OCI-LY7 (cell line): ENCODE data around the gene MYT1. TPM values are rescaled to one million over a fixed set of nuclear protein-coding genes. Genes with fewer than 3 reads are reported as not detected.

Source experiments
- BruUV-seq: library from RNA; stranded (reverse); fragments of 400-500 nt; replicated peaks from 2 replicates; lab custom pipeline; 2021; lab: Mats Ljungman, UMichigan
- CTCF ChIA-PET: fragments of 300-600 bp; sonication (Branson Sonifier 250); formaldehyde crosslinking; loops from one replicate; lab custom pipeline; 2022; ENCODE audit warnings: antibody characterized with exemption; ENCODE audit not compliant: unreplicated experiment; lab: Charles Lee
- POLR2A ChIA-PET: fragments of 300-600 bp; sonication (Branson Sonifier 250); formaldehyde crosslinking; loops from one replicate; lab custom pipeline; 2022; ENCODE audit warnings: antibody characterized with exemption; lab: Charles Lee
- DNase-seq: peaks from one replicate; pipeline ENCODE4 v3.0.0-alpha.2; 2015; ENCODE audit warnings: low spot score
- H2AFZ ChIP-seq: fragments of 200-600 bp; sonication (generic), shearing (Covaris generic); 2 replicates; pipeline ENCODE4 v1.6.1; 2014; ENCODE audit warnings: mild to moderate bottlenecking, antibody characterized with exemption, low read length, moderate library complexity
- H3K27ac ChIP-seq: fragments of 200-600 bp; sonication (generic); 2 replicates; pipeline ENCODE4 v1.5.1; 2014; ENCODE audit warnings: mixed run types, low read depth, mild to moderate bottlenecking, moderate library complexity, low read length, inconsistent platforms; ENCODE audit not compliant: poor library complexity, severe bottlenecking
- H3K36me3 ChIP-seq: fragments of 200-600 bp; sonication (generic); 2 replicates; pipeline ENCODE4 v1.6.1; 2014; ENCODE audit warnings: mild to moderate bottlenecking, antibody characterized with exemption, low read length, moderate library complexity, mixed read lengths; ENCODE audit not compliant: insufficient read depth
- H3K4me1 ChIP-seq: fragments of 200-600 bp; sonication (generic); 2 replicates; pipeline ENCODE4 v1.5.1; 2014; ENCODE audit warnings: mild to moderate bottlenecking, low read length; ENCODE audit not compliant: insufficient read depth, poor library complexity, severe bottlenecking
- H3K4me2 ChIP-seq: fragments of 200-600 bp; sonication (generic); 2 replicates; pipeline ENCODE4 v1.6.1; 2014; ENCODE audit warnings: mild to moderate bottlenecking, low read length
- H3K4me3 ChIP-seq: fragments of 200-600 bp; sonication (generic); 2 replicates; pipeline ENCODE4 v1.5.1; 2014; ENCODE audit warnings: mild to moderate bottlenecking, low read depth, low read length; ENCODE audit not compliant: poor library complexity, severe bottlenecking
- H3K79me2 ChIP-seq: fragments of 200-600 bp; sonication (generic); 2 replicates; pipeline ENCODE4 v1.6.1; 2016; ENCODE audit warnings: low read depth, mild to moderate bottlenecking, low read length, moderate library complexity, mixed read lengths; ENCODE audit not compliant: insufficient read depth
- H3K9me2 ChIP-seq: fragments of 200-600 bp; sonication (generic); 2 replicates; pipeline ENCODE4 v1.6.1; 2016; ENCODE audit warnings: mild to moderate bottlenecking, low read length, mixed read lengths; ENCODE audit not compliant: insufficient read depth
- H3K9me3 ChIP-seq: fragments of 200-600 bp; sonication (generic); 2 replicates; pipeline ENCODE4 v1.6.1; 2014; ENCODE audit warnings: mild to moderate bottlenecking, mixed run types, low read length, mixed read lengths
- H4K20me1 ChIP-seq: fragments of 200-600 bp; sonication (generic); 2 replicates; pipeline ENCODE4 v1.6.1; 2014; ENCODE audit warnings: mild to moderate bottlenecking, antibody characterized with exemption, low read length, moderate library complexity, mixed read lengths; ENCODE audit not compliant: insufficient read depth
- CTCF ChIP-seq: fragments of 200-600 bp; sonication (generic); conservative IDR thresholded peaks from 2 replicates; pipeline ENCODE4 v1.5.1; 2014; ENCODE audit warnings: mild to moderate bottlenecking, antibody characterized with exemption, low read length, moderate library complexity, mixed read lengths
- EZH2phosphoT487 ChIP-seq: fragments of 200-600 bp; sonication (generic); IDR thresholded peaks from 2 replicates; pipeline ENCODE4 v1.6.1; 2018; ENCODE audit warnings: low read depth, borderline replicate concordance, mild to moderate bottlenecking, mixed run types, antibody characterized with exemption, low read length, moderate library complexity, mixed read lengths
- intact Hi-C: fragments of 100-400 bp; cut with micrococcal nuclease; formaldehyde crosslinking; loops from one replicate; pipeline ENCODE4 v1.10.0; 2022; ENCODE audit not compliant: unreplicated experiment
- total RNA-seq, 2 experiments: library from RNA; depleted of rRNA in 1 of 2; stranded (reverse); fragments of >200 nt in 1 of 2; shearing (Covaris generic) in 1 of 2; gene quantifications; 2 replicates each; pipeline ENCODE4 v1.2.3, GENCODE V29; 2014 to 2022

MYT1 gene
- total RNA-seq, 2 experiments from 2014 or later: 0.32 to 0.95 TPM

GRCh38 chr20:64246616-64247306 is 82.5 kb downstream of the MYT1 start:
- Histone ChIP-seq H3K27ac (no peak overlapping the region), H3K4me3 (no peak overlapping the region), H3K79me2 (no peaks in the 10 kb centered on the region), H3K4me1 (no peaks in the 10 kb centered on the region), H3K9me3 (no peaks in the 10 kb centered on the region), H2AFZ (no peak overlapping the region), H3K36me3 (no peaks in the 10 kb centered on the region), H4K20me1 (no peaks in the 10 kb centered on the region), H3K4me2 (no peak overlapping the region), H3K9me2 (no peaks in the 10 kb centered on the region)
- DNase-seq: no peak
- intact Hi-C loops: no loop called here
- TF ChIP-seq EZH2phosphoT487 (no peak), CTCF (no peak)
- ChIA-PET CTCF (no interaction called here), POLR2A (interaction anchor here (1.5 kb wide), 1 partner anchor 9 kb away, joined by 5 read pairs; the partner anchor contains the start of gene PCMTD2)
- no TSS peak for BruUV-seq

- Histone ChIP-seq H3K27ac (no peak overlapping the region), H3K9me2 (no peaks in the 10 kb centered on the region), H3K79me2 (no peaks in the 10 kb centered on the region), H2AFZ (no peak overlapping the region), H3K4me2 (no peak overlapping the region), H3K36me3 (no peaks in the 10 kb centered on the region), H4K20me1 (no peaks in the 10 kb centered on the region), H3K4me1 (no peaks in the 10 kb centered on the region), H3K9me3 (no peaks in the 10 kb centered on the region), H3K4me3 (no peak overlapping the region)
- no peak for DNase-seq
- no TSS peak for BruUV-seq
- intact Hi-C loops: no loop called here
- ChIA-PET POLR2A (interaction anchor here (1.5 kb wide), 1 partner anchor 8 kb away, joined by 5 read pairs; the partner anchor contains the start of gene PCMTD2), CTCF (no interaction called here)
- TF ChIP-seq EZH2phosphoT487 (no peak), CTCF (no peak)
Measured at GRCh38 chr20:64247307-64247618, 83.0 kb downstream of the MYT1 start.
